VCaP (cell line): ENCODE measurements around the gene TBC1D9.

Experiments used
- H3K27ac ChIP-seq: fragments of 450-650 bp; 2 replicates; pipeline ENCODE4 v1.5.1; 2017
- TF ChIP-seq, protein P1 (sequence below): fragments of 450-650 bp; conservative IDR thresholded peaks from 2 replicates; pipeline ENCODE4 v1.5.1; 2017; ENCODE audit warnings: mild to moderate bottlenecking, moderate library complexity

TBC1D9 gene

DNA sequence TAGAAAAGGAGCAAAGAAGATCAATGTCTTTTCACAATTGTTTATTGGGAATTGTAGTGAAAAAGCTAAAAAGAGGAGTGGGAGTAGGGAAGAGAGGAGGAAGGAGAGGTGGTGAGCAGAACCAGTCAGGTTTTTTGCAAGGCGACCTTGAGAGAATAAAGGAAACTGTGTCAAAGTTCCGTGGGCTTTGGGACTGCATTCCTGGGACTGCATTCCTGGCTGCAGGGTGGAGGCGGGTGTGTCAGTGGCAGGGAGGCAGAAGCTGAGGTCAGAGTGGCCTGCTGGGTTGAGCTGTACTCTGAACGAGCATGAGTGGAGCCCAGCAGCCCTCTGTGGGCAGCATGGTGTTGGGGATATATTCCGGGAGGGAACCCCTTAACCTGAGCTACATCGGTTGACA, 120.6 kb downstream of the TBC1D9 start:
- TF ChIP-seq, protein P1, sequence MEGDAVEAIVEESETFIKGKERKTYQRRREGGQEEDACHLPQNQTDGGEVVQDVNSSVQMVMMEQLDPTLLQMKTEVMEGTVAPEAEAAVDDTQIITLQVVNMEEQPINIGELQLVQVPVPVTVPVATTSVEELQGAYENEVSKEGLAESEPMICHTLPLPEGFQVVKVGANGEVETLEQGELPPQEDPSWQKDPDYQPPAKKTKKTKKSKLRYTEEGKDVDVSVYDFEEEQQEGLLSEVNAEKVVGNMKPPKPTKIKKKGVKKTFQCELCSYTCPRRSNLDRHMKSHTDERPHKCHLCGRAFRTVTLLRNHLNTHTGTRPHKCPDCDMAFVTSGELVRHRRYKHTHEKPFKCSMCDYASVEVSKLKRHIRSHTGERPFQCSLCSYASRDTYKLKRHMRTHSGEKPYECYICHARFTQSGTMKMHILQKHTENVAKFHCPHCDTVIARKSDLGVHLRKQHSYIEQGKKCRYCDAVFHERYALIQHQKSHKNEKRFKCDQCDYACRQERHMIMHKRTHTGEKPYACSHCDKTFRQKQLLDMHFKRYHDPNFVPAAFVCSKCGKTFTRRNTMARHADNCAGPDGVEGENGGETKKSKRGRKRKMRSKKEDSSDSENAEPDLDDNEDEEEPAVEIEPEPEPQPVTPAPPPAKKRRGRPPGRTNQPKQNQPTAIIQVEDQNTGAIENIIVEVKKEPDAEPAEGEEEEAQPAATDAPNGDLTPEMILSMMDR = no peak
- no peak overlapping the region for H3K27ac ChIP-seq

DNA sequence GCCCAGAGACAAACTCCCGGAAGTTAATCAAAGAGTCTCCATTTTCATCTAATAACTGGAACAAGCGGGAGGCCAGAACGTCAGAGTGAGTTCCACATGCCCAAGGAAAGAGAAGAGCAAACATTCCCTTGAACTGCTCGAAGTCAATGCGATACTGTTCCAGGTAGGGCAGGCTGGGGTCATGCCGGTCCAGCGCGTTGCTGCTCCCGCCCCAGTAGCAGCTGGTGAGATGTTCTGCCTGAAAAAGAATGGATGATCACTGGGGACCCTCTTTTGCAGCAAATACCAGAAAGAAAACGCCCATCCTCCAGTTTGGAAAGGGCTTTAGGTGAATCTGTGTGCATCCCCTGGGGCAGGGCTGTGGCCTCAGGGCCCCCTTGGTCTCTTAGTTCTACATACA, 122.2 kb downstream of the TBC1D9 start:
- TF ChIP-seq, protein P1 = no peak
- H3K27ac ChIP-seq = no peak overlapping the region

DNA sequence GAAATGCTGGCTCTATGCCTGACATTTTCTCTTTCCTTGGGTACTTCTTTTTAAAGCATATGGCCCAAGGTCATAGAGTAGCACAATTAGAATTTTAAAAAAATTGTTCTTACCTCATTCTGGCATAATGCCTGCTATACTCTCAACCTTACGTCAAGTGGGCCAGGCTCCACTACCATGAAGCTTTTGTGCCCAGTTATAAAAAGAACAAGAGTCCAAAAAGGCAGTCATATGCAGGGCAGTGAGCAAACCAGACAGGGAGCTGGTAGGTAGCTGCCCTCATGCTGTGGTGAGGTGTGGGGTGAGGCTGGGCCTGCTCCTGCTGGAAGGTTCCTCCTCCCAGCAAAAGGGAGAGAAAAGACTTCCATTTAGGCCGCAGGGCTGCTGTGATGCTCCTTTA, 123.1 kb downstream of the TBC1D9 start:
- TF ChIP-seq, protein P1 = no peak

DNA sequence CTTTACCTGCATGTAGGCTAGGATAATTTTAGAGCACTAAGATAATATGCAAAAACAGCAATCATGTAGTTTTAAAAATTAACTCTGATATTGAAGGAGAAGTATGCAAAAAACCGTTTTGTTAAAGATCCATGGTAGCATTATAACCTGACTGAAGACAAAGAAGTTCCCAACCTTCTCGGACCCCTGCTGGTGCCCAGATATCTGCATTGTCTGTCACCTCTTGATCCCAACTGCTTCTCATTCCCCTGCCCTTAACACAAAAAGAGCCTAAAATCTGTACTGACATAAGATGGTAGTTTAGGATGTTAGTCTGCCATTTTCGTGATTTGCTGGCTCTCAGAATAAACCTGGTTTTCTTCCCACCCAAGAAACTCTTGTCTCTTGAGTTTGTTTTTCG, 125.9 kb downstream of the TBC1D9 start:
- no peak overlapping the region for H3K27ac ChIP-seq
- TF ChIP-seq, protein P1 = no peak

More for the DNA sequence above, 123.1 kb downstream of the TBC1D9 start:
- no peak overlapping the region for H3K27ac ChIP-seq

DNA sequence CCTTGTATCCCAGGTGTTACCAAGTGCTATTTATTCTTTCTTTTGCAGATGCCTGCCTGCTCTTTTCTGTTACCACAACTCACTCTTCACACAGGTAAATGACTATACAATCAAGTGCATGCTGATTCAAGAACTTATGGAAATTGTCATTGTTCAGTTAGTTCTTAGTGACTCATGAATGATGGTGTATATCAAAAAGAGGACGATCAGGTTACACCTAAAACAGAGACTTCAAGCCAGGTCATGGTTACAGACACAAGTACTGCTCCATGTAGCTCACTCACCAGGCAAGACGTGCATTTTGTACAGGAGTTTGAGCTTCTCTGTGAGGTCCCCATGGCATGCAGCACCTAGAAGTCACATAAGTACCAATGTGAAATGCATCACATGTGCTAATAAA, 128.2 kb downstream of the TBC1D9 start:
- no peak overlapping the region for H3K27ac ChIP-seq
- TF ChIP-seq, protein P1 = no peak

DNA sequence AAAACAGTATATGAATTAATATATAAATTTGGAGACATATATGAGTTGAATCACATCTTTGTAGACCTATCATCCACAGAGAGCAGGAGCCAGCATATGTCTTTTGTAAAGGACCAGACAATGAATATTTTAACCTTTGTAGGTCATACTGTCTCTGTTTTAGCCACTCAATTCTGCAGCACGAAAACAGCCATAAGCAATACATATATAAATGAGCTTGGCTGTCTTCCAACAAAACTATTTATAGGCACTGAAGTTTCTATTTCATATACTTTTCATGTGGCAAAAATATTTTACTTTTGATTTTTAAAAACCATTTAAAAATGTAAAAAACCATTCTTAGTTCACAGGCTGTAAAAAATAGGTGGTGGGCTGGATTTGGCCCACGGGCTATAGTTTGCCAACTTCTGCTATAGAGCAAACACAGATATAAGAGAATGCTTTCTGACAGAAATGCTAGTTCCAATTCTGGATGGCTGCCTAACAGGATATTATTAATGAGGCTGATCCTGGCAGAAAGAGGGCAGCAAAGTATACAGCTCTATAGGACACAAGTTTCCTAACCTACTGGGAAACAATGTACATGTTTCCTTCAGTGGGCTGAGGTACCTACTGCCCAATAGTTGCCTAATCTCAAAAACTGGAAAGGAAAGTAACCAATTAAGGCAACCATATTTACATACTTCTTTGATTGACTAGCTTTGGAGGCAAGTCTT, 129.4 kb downstream of the TBC1D9 start:
- H3K27ac ChIP-seq = no peak overlapping the region
- TF ChIP-seq, protein P1 = no peak; the same call in 1 of the 2 replicates

DNA sequence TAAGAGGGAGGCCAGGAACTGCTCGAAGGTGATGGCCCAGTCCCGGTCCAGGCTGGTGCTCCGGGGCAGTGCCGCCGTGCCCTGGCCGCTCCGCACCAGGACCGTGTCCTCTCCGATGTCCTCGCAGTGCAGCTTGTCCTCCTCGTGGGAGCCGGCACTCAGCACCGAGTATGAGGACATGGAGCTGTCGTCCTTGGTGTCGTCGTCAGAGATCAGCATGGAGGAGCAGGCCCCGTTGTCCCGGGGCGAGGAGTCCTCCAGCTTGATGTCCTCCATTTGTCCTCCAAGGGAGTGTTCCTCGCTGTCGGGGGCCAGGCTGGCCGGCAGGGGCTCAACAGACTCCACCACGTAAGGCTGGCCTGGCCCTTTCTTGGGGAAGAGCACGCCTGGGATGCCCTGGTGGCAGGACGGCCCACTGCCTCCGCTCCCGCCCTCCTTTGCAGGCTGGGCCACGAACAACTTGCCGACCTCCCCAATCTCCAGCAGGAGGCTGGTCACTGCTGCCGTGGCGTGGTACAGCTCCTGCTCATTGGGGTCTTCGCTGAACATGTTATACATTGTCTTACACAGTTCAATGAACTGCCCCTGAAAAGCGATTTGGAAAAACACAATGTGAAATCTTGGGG, 133.7 kb downstream of the TBC1D9 start:
- no peak overlapping the region for H3K27ac ChIP-seq
- TF ChIP-seq, protein P1 = no peak
